Mesothelial cell of epicardium (in vitro differentiated cells): Measurements from ENCODE around the gene RASSF3. TPM values are rescaled to one million over a fixed set of nuclear protein-coding genes. Genes with fewer than 3 reads are reported as not detected.

ENCODE experiments used
- DNase-seq, 2 experiments: peaks; one replicate each; pipeline ENCODE4 v3.0.0; 2021; ENCODE audit warnings: low spot score in 2 of 2; ENCODE audit not compliant: unreplicated experiment in 2 of 2
- H3K27ac Mint-ChIP-seq: 2 replicates; pipeline ENCODE4 v1.8.0; 2021; ENCODE audit warnings: mixed read lengths
- H3K27me3 Mint-ChIP-seq: 2 replicates; pipeline ENCODE4 v1.8.0; 2021; ENCODE audit warnings: low read depth, mixed read lengths
- H3K36me3 Mint-ChIP-seq: 2 replicates; pipeline ENCODE4 v1.8.0; 2021; ENCODE audit warnings: mixed read lengths
- H3K4me1 Mint-ChIP-seq: 2 replicates; pipeline ENCODE4 v1.8.0; 2021; ENCODE audit warnings: mixed read lengths
- H3K4me3 Mint-ChIP-seq: 2 replicates; pipeline ENCODE4 v1.8.0; 2021; ENCODE audit warnings: mild to moderate bottlenecking, moderate library complexity, mixed read lengths
- H3K9me3 Mint-ChIP-seq: 2 replicates; pipeline ENCODE4 v1.8.0; 2021; ENCODE audit warnings: mixed read lengths
- total RNA-seq: library from RNA; stranded (reverse); gene quantifications from 3 replicates; pipeline ENCODE4 v1.2.1, GENCODE V29; 2021
- TF ChIP-seq, protein P1 (sequence below): fragments of 200-600 bp; sonication (generic); IDR thresholded peaks from one replicate; pipeline ENCODE4 v1.5.0; 2021; ENCODE audit warnings: antibody characterized with exemption; ENCODE audit not compliant: unreplicated experiment

Gene RASSF3
- total RNA-seq, 1 donor from 2014 or later = 16.3 TPM

DNA sequence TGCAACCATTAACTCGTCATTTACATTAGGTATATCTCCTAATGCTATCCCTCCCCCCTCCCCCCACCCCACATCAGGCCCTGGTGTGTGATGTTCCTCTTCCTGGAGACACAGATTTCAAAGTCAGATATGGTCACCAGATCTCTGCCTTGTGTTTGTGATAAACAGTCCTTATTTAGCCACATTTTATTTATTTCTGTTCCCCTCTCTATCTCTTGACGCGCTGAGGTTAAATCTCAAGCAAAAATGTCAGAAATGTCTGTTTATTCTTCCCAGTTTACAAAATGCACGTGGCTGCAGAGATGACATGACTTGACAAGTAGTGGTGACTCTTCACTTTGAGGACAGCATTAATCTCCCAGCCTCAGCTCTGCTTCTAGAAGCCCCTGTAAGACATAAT, 11.5 kb upstream of the RASSF3 start:
- TF ChIP-seq, protein P1, sequence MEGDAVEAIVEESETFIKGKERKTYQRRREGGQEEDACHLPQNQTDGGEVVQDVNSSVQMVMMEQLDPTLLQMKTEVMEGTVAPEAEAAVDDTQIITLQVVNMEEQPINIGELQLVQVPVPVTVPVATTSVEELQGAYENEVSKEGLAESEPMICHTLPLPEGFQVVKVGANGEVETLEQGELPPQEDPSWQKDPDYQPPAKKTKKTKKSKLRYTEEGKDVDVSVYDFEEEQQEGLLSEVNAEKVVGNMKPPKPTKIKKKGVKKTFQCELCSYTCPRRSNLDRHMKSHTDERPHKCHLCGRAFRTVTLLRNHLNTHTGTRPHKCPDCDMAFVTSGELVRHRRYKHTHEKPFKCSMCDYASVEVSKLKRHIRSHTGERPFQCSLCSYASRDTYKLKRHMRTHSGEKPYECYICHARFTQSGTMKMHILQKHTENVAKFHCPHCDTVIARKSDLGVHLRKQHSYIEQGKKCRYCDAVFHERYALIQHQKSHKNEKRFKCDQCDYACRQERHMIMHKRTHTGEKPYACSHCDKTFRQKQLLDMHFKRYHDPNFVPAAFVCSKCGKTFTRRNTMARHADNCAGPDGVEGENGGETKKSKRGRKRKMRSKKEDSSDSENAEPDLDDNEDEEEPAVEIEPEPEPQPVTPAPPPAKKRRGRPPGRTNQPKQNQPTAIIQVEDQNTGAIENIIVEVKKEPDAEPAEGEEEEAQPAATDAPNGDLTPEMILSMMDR = no peak
- no peaks in the 10 kb centered on the region for H3K9me3 Mint-ChIP-seq
- H3K27me3 Mint-ChIP-seq = no peaks in the 10 kb centered on the region
- no peak overlapping the region for H3K27ac Mint-ChIP-seq
- peaks cover 3% of the 10 kb centered on the region for H3K4me1 Mint-ChIP-seq
- DNase-seq = no peak
- H3K4me3 Mint-ChIP-seq = no peak overlapping the region
- no peaks in the 10 kb centered on the region for H3K36me3 Mint-ChIP-seq

DNA sequence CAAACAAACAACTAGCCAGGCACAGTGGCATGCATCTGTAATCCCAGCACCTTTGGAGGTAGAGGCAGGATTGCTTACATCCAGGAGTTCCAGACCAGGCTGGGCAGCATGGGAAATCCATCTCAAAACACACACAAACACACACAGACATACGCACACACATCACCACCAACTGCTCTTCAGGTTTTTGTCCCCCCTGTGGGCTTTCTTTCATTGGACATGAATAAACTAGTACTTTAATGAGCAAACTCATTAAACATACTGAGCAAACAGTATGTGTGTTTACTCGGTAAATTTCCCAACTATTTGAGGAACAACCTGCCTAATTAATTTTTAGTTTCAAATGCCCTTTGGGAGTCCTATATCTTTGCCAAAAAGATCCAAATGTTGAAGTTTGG, 10.1 kb upstream of the RASSF3 start:
- Mint-ChIP-seq H3K4me1 (peaks cover 3% of the 10 kb centered on the region), H3K4me3 (no peak overlapping the region), H3K36me3 (no peaks in the 10 kb centered on the region), H3K27ac (no peak overlapping the region), H3K27me3 (no peaks in the 10 kb centered on the region), H3K9me3 (no peaks in the 10 kb centered on the region)
- TF ChIP-seq, protein P1 = no peak
- no peak for DNase-seq

DNA sequence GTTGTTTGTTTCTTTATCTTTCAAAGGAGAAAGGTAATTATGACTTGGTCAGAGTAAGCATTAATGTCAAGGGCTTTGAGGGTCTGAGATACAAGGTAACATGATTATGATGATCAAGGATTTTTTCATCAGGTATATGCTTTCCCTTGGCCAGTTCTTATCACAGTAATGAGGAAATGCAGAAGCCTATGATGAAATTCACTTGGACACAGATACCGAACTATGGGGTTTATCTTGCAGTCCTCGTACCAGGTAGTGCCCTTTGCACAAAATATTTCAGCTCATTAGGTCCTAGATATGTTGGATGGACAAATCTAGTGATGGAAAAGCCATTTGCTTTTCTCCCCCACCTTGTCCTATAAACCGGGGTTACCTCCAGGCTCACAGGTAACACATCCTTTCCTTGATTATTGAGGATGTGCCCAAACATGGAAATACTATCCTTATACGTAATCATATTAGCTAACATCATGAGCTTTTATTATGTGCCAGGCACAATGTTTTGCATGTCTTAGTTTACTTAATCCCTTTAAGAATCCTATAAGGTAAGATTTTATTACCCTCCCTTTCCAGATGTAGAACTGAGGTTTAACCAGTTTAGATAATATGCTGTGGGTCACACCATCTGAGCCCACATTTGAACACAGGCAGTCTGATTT, 7.0 kb upstream of the RASSF3 start:
- TF ChIP-seq, protein P1 = no peak
- Mint-ChIP-seq H3K36me3 (no peaks in the 10 kb centered on the region), H3K27ac (no peak overlapping the region), H3K27me3 (no peaks in the 10 kb centered on the region), H3K4me3 (no peak overlapping the region), H3K4me1 (peaks cover 3% of the 10 kb centered on the region), H3K9me3 (no peaks in the 10 kb centered on the region)
- no peak for DNase-seq

DNA sequence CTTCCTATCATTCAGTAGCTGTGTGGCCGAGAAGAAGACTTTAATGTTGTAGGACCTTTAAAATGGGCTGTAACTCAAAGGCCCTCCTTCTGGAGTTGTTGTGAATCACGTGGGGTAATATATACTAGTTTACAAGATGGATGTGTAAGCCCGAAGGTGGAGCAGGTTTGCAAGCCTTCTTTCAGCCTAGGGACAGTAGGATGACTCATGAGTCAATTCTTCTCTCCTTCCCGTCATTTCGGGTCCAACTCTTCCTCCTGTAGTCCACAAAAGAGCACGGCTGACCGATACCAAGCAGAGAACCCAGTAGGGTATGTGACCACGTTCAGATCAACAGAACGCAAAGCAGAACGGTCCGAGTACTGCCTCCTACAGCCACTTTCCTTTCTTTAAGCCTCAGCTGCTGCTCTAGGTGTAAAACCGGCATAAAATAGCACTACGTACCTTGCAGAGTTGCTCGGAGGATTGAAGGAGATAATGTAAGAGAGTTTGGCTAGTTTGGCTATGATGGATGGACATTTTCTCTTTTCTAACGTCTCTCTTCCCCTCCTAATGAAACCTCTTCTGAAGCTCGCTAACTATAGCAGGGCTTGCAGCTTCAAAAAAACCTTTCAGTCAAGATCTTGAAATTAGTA, 1.3 kb upstream of the RASSF3 start:
- Mint-ChIP-seq H3K9me3 (no peaks in the 10 kb centered on the region), H3K27ac (peak overlapping the region; percentile 94), H3K4me3 (peak overlapping the region; percentile 88), H3K4me1 (peaks cover 34% of the 10 kb centered on the region), H3K36me3 (peaks cover 3% of the 10 kb centered on the region), H3K27me3 (no peaks in the 10 kb centered on the region)
- no peak for DNase-seq
- TF ChIP-seq, protein P1 = no peak

DNA sequence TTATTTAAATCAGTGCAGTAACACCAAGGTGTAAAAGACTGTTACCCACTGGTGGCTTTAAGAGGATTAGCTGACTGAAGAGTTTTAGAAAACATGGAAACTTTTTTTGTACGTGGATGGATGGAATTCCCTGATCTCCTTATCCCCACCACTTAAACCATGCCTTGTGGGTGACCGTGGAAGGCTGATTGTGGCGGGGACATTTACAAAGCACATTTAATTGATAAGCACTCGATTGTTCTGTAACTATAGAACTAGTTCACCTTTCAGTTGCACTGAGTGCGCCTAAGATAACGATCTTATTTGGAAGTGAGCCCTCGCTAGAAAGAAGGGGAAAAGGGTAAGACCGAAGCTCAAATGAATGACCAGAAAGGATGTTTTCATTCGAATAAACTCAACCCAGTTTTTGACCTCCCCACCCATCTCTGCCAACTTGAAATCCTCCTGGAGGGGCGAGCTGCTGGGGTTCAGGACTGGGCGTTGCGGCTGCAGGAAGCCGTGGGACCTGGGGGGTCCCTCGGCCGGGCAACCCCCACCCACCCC, 688 bp upstream of the RASSF3 start:
- Mint-ChIP-seq H3K27ac (peak overlapping the region; percentile 94), H3K27me3 (no peaks in the 10 kb centered on the region), H3K36me3 (peaks cover 3% of the 10 kb centered on the region), H3K9me3 (no peaks in the 10 kb centered on the region), H3K4me3 (peak overlapping the region; percentile 88), H3K4me1 (peaks cover 34% of the 10 kb centered on the region)
- no peak for DNase-seq
- TF ChIP-seq, protein P1 = no peak
